HepG2 (cell line): ENCODE data around the gene MAP1LC3A. TPM values are rescaled to one million over a fixed set of nuclear protein-coding genes. Genes with fewer than 3 reads are reported as not detected.

Experiments used
- MBD4 ChIP-seq: IDR thresholded peaks from 2 replicates; pipeline ENCODE4 v1.6.1; 2012; ENCODE audit warnings: low read length, inconsistent platforms, borderline replicate concordance
- RARA ChIP-seq: IDR thresholded peaks from 2 replicates; pipeline ENCODE4 v1.6.1; 2016; ENCODE audit warnings: missing genetic modification reagents, missing compliant biosample characterization
- RARG ChIP-seq: sonication (generic); formaldehyde crosslinking; IDR thresholded peaks from 2 replicates; pipeline ENCODE4 v1.4.0; 2020; ENCODE audit warnings: low read depth, mild to moderate bottlenecking, missing genetic modification reagents
- RFX5 ChIP-seq: IDR thresholded peaks from 2 replicates; pipeline ENCODE4 v1.6.1; 2011; ENCODE audit warnings: low read depth, low read length, improper control_type of control experiment
- SYNCRIP ChIP-seq: fragments of 200-400 bp; formaldehyde crosslinking; IDR thresholded peaks from 2 replicates; pipeline ENCODE4 v1.6.1; 2018; ENCODE audit warnings: mild to moderate bottlenecking, low read depth, low read length; ENCODE audit not compliant: insufficient read depth
- U2AF1 ChIP-seq: fragments of 200-400 bp; formaldehyde crosslinking; optimal IDR thresholded peaks from 2 replicates; pipeline ENCODE3; 2017; ENCODE audit warnings: mild to moderate bottlenecking, low read depth, low read length
- ZBTB7A ChIP-seq: sonication (generic); formaldehyde crosslinking; IDR thresholded peaks from 2 replicates; pipeline ENCODE4 v1.8.0; 2022; ENCODE audit warnings: mild to moderate bottlenecking, missing genetic modification reagents
- ZNF205 ChIP-seq: IDR thresholded peaks from 2 replicates; pipeline ENCODE4 v1.6.1; 2018; ENCODE audit warnings: missing biosample characterization, missing genetic modification reagents
- ZNF260 ChIP-seq: sonication (generic); formaldehyde crosslinking; IDR thresholded peaks from 2 replicates; pipeline ENCODE4 v1.4.0; 2020; ENCODE audit warnings: missing genetic modification reagents, low read depth, mild to moderate bottlenecking, borderline replicate concordance
- ZNF577 ChIP-seq: sonication (generic); formaldehyde crosslinking; IDR thresholded peaks from 2 replicates; pipeline ENCODE4 v1.4.0; 2020; ENCODE audit warnings: mild to moderate bottlenecking, low read depth, missing genetic modification reagents, borderline replicate concordance
- ZNF678 ChIP-seq: sonication (generic); formaldehyde crosslinking; IDR thresholded peaks from 2 replicates; pipeline ENCODE4 v1.4.0; 2020; ENCODE audit warnings: mild to moderate bottlenecking, missing genetic modification reagents
- ZNF788 ChIP-seq: sonication (generic); formaldehyde crosslinking; IDR thresholded peaks from 2 replicates; pipeline ENCODE4 v1.5.0; 2020; ENCODE audit warnings: mild to moderate bottlenecking, missing genetic modification reagents, borderline replicate concordance
- polyA plus RNA-seq, 8 experiments: library from polyadenylated mRNA; depleted of rRNA in 3 of 8; stranded (reverse) in 7 of 8; unstranded in 1 of 8; fragments of >200 nt; fragmentation: Illumina TruSeq in 4 of 8; extraction: Trizol in 4 of 8; gene quantifications; 2 replicates each; pipeline versions ENCODE4 v1.2.1 to v1.2.3, GENCODE V29; 2011 to 2016; ENCODE audit warnings: low read depth in 4 of 8, missing spikeins in 1 of 8, mixed read lengths in 1 of 8; ENCODE audit not compliant: insufficient read depth in 1 of 8
- total RNA-seq, 5 experiments: library from RNA; depleted of rRNA; stranded (reverse); fragments of >200 nt; fragmentation: Illumina TruSeq; extraction: Trizol; gene quantifications; 2 replicates each; pipeline ENCODE4 v1.2.3, GENCODE V29; 2016; ENCODE audit warnings: low read depth in 1 of 5
- TF ChIP-seq, protein P1 (sequence below): sonication (generic); formaldehyde crosslinking; IDR thresholded peaks from 2 replicates; pipeline ENCODE4 v1.4.0; 2020; ENCODE audit warnings: missing genetic modification reagents, borderline replicate concordance
- TF ChIP-seq, protein P2 (sequence below): sonication (generic); formaldehyde crosslinking; IDR thresholded peaks from 2 replicates; pipeline ENCODE4 v1.8.0; 2022; ENCODE audit warnings: mild to moderate bottlenecking, missing genetic modification reagents, borderline replicate concordance
- TF ChIP-seq, protein P3 (sequence below), 2 experiments: sonication (generic) in 1 of 2; formaldehyde crosslinking in 1 of 2; IDR thresholded peaks; 2 replicates each; pipeline versions ENCODE4 v1.6.1 to v1.9.0; 2014 to 2022; ENCODE audit warnings: antibody characterized with exemption in 1 of 2, borderline replicate concordance in 1 of 2, inconsistent platforms in 1 of 2, low read depth in 1 of 2, missing genetic modification reagents in 1 of 2

Gene MAP1LC3A
- total and polyA plus RNA-seq, 2 of the 13 experiments (the other 11 are each of a cell fraction or from before 2014, with no cell fraction given): not detected

DNA sequence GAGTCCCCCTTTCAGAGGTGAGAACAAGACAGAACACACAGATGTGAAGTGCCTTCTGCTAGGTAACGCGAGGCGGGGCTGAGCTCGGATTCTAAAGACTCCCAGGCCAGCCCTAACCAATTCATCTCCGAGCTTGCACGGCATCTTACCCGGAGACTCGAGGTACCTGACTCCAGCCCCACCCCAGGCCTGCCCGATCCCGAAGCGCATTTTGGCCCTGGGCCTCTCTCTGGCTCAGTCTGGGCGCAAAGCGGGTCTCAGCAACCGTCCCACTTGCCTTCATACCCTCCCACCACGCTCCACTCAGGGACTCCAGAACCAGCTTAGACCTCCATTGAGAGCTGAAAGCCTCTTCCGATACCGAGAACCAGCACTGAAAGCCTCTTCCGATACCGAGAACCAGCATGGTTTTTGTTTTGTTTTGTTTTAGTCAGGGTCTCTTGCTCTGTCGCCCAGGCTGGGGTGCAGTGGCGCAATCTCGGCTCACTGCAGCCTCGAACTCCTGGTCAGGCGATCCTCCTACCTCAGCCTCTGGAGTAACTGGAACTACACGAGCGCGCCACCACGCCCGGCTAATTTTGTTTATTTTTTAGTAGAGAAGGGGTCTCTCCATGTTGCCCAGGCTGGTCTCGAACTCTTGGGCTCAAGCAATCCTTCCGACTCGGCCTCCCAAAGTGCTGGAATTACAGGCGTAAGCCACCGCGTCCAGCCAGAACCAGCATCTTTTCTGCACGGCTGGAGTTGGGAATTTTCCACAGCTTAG, 42.9 kb upstream of the MAP1LC3A start (continued):
- TF ChIP-seq ZNF788 (CRISPR knock-in tag) (peak; percentile 74), ZNF678 (CRISPR knock-in tag) (peak; percentile 55; the same call in 1 of the 2 replicates), ZNF577 (CRISPR knock-in tag) (0 out of 2 replicates have a peak, but pooled peaks have one; percentile 36), RFX5 (no peak), MBD4 (0 out of 2 replicates have a peak, but pooled peaks have one; percentile 79), ZBTB7A (peak; percentile 65; the same call in 1 of the 2 replicates), ZNF260 (CRISPR knock-in tag) (no peak), RARA (0 out of 2 replicates have a peak, but pooled peaks have one; percentile 5), U2AF1 (peak; percentile 12), SYNCRIP (no peak), ZNF205 (0 out of 2 replicates have a peak, but pooled peaks have one; percentile 24), RARG (CRISPR knock-in tag) (no peak)
- TF ChIP-seq, protein P1, sequence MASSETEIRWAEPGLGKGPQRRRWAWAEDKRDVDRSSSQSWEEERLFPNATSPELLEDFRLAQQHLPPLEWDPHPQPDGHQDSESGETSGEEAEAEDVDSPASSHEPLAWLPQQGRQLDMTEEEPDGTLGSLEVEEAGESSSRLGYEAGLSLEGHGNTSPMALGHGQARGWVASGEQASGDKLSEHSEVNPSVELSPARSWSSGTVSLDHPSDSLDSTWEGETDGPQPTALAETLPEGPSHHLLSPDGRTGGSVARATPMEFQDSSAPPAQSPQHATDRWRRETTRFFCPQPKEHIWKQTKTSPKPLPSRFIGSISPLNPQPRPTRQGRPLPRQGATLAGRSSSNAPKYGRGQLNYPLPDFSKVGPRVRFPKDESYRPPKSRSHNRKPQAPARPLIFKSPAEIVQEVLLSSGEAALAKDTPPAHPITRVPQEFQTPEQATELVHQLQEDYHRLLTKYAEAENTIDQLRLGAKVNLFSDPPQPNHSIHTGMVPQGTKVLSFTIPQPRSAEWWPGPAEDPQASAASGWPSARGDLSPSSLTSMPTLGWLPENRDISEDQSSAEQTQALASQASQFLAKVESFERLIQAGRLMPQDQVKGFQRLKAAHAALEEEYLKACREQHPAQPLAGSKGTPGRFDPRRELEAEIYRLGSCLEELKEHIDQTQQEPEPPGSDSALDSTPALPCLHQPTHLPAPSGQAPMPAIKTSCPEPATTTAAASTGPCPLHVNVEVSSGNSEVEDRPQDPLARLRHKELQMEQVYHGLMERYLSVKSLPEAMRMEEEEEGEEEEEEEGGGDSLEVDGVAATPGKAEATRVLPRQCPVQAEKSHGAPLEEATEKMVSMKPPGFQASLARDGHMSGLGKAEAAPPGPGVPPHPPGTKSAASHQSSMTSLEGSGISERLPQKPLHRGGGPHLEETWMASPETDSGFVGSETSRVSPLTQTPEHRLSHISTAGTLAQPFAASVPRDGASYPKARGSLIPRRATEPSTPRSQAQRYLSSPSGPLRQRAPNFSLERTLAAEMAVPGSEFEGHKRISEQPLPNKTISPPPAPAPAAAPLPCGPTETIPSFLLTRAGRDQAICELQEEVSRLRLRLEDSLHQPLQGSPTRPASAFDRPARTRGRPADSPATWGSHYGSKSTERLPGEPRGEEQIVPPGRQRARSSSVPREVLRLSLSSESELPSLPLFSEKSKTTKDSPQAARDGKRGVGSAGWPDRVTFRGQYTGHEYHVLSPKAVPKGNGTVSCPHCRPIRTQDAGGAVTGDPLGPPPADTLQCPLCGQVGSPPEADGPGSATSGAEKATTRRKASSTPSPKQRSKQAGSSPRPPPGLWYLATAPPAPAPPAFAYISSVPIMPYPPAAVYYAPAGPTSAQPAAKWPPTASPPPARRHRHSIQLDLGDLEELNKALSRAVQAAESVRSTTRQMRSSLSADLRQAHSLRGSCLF (CRISPR knock-in tag): peak; percentile 46
- TF ChIP-seq, protein P2, sequence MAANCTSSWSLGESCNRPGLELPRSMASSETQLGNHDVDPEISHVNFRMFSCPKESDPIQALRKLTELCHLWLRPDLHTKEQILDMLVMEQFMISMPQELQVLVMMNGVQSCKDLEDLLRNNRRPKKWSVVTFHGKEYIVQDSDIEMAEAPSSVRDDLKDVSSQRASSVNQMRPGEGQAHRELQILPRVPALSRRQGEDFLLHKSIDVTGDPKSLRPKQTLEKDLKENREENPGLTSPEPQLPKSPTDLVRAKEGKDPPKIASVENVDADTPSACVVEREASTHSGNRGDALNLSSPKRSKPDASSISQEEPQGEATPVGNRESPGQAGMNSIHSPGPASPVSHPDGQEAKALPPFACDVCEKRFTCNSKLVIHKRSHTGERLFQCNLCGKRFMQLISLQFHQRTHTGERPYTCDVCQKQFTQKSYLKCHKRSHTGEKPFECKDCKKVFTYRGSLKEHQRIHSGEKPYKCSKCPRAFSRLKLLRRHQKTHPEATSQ (CRISPR knock-in tag): no peak
- TF ChIP-seq, protein P3, sequence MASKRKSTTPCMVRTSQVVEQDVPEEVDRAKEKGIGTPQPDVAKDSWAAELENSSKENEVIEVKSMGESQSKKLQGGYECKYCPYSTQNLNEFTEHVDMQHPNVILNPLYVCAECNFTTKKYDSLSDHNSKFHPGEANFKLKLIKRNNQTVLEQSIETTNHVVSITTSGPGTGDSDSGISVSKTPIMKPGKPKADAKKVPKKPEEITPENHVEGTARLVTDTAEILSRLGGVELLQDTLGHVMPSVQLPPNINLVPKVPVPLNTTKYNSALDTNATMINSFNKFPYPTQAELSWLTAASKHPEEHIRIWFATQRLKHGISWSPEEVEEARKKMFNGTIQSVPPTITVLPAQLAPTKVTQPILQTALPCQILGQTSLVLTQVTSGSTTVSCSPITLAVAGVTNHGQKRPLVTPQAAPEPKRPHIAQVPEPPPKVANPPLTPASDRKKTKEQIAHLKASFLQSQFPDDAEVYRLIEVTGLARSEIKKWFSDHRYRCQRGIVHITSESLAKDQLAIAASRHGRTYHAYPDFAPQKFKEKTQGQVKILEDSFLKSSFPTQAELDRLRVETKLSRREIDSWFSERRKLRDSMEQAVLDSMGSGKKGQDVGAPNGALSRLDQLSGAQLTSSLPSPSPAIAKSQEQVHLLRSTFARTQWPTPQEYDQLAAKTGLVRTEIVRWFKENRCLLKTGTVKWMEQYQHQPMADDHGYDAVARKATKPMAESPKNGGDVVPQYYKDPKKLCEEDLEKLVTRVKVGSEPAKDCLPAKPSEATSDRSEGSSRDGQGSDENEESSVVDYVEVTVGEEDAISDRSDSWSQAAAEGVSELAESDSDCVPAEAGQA (IDR thresholded peaks at IDR 0.05; ENCODE audit: low read depth): no peak
- TF ChIP-seq, protein P3 (CRISPR knock-in tag; IDR thresholded peaks at IDR 0.05; ENCODE audit: borderline replicate concordance): no peak; the same call in 1 of the 2 replicates
